Gastroesophageal sphincter (tissue), 4 donors: Measurements from ENCODE around the gene ABAT. TPM values are rescaled to one million over a fixed set of nuclear protein-coding genes. Genes with fewer than 3 reads are reported as not detected.

ENCODE experiments used
- ATAC-seq: fragments of 150-250 bp; one replicate; pipeline ENCODE4 v1.9.1; 2016; ENCODE audit warnings: mild to moderate bottlenecking, moderate library complexity
- H3K27ac ChIP-seq, 4 donors: fragments of 200-600 bp; sonication (generic) in 3 of 4; 1 replicate in 3 of 4; 2 replicates in 1 of 4; pipeline ENCODE4 v1.5.1; 2016 to 2019
- H3K27me3 ChIP-seq: fragments of 200-600 bp; sonication (generic); one replicate; pipeline ENCODE4 v1.5.1; 2019
- H3K36me3 ChIP-seq, 2 donors: fragments of 200-600 bp; sonication (generic); one replicate each; pipeline ENCODE4 v1.5.1; 2019; ENCODE audit warnings: control low read depth in 1 of 2
- H3K4me1 ChIP-seq, 3 donors: fragments of 200-600 bp; sonication (generic); 1 replicate in 2 of 3; 2 replicates in 1 of 3; pipeline ENCODE4 v1.5.1; 2016 to 2019; ENCODE audit warnings: control low read depth in 2 of 3
- H3K4me3 ChIP-seq, 2 donors: fragments of 200-600 bp; sonication (generic); one replicate each; pipeline ENCODE4 v1.5.1; 2019; ENCODE audit warnings: mild to moderate bottlenecking in 1 of 2, moderate library complexity in 1 of 2
- H3K9me3 ChIP-seq, 3 donors: fragments of 200-600 bp; sonication (generic); one replicate each; pipeline ENCODE4 v1.5.1; 2017 to 2019; ENCODE audit warnings: control low read depth in 2 of 3
- CTCF ChIP-seq, 4 experiments: fragments of 200-600 bp in 2 of 4; fragments of 450-650 bp in 2 of 4; sonication (generic) in 1 of 4; IDR thresholded peaks; one replicate each; pipeline ENCODE4 v1.5.1; 2017 to 2019; ENCODE audit warnings: antibody characterized with exemption in 4 of 4, mild to moderate bottlenecking in 2 of 4, moderate library complexity in 2 of 4
- EP300 ChIP-seq: sonication (generic); formaldehyde crosslinking; IDR thresholded peaks from one replicate; pipeline ENCODE4 v1.6.1; 2017; ENCODE audit warnings: antibody characterized with exemption, mild to moderate bottlenecking
- POLR2A ChIP-seq, 2 donors: fragments of 450-650 bp; IDR thresholded peaks; one replicate each; pipeline ENCODE4 v1.6.1; 2017; ENCODE audit warnings: antibody characterized with exemption in 2 of 2, mild to moderate bottlenecking in 2 of 2, moderate library complexity in 1 of 2
- POLR2AphosphoS5 ChIP-seq: sonication (generic); formaldehyde crosslinking; IDR thresholded peaks from one replicate; pipeline ENCODE4 v1.6.1; 2017; ENCODE audit warnings: antibody characterized with exemption
- WGBS, 2 donors: methylation state at CpG; one replicate each; pipeline ENCODE4 v1.1.5; 2018; ENCODE audit warnings: low coverage in 1 of 2; 5-methylcytosine and 5-hydroxymethylcytosine counted together
- total RNA-seq, 4 donors: library from RNA; depleted of rRNA; stranded (reverse); fragments of >200 nt; gene quantifications; one replicate each; pipeline ENCODE4 v1.1.0, GENCODE V29; 2016

ABAT gene
- total RNA-seq, 4 donors from 2014 or later = 5.3 to 15.6 (median 10.3) TPM

- Histone ChIP-seq H3K4me1 (peaks cover 0 to 45% (median 29%) of the 10 kb centered on the region in 3 donors), H3K4me3 (no peak overlapping the region), H3K27me3 (no peaks in the 10 kb centered on the region), H3K36me3 (peaks cover 0 to 18% of the 10 kb centered on the region in 2 donors), H3K9me3 (no peaks in the 10 kb centered on the region), H3K27ac (no peak overlapping the region)
- WGBS, 2 donors = 87 to 92% methylated on average over 5 to 8 of the region's 8 CpGs
- ATAC-seq = no peak
- TF ChIP-seq CTCF (IDR thresholded peaks at IDR 0.05) = no peak
- TF ChIP-seq POLR2A (IDR thresholded peaks at IDR 0.05) = no peak
- no peak for TF ChIP-seq EP300
- no peak for TF ChIP-seq POLR2AphosphoS5
These were observed 120.7 kb downstream of the ABAT start for GRCh38 chr16:8795091-8795490.

GRCh38 chr16:8795818-8796217 lies 121.4 kb downstream of the ABAT start:
- no peaks in the 10 kb centered on the region for H3K9me3 ChIP-seq
- peaks cover 0 to 51% (median 29%) of the 10 kb centered on the region in 3 donors for H3K4me1 ChIP-seq
- H3K27ac ChIP-seq = no peak overlapping the region
- WGBS, 2 donors = 94 to 100% methylated on average over 8 to 10 of the region's 10 CpGs
- ATAC-seq = no peak
- TF ChIP-seq EP300 (no peak), CTCF (IDR thresholded peaks at IDR 0.05) (no peak), POLR2A (IDR thresholded peaks at IDR 0.05) (no peak), POLR2AphosphoS5 (no peak)
- H3K36me3 ChIP-seq = peaks cover 0 to 22% of the 10 kb centered on the region in 2 donors
- no peaks in the 10 kb centered on the region for H3K27me3 ChIP-seq
- H3K4me3 ChIP-seq = no peak overlapping the region

DNA sequence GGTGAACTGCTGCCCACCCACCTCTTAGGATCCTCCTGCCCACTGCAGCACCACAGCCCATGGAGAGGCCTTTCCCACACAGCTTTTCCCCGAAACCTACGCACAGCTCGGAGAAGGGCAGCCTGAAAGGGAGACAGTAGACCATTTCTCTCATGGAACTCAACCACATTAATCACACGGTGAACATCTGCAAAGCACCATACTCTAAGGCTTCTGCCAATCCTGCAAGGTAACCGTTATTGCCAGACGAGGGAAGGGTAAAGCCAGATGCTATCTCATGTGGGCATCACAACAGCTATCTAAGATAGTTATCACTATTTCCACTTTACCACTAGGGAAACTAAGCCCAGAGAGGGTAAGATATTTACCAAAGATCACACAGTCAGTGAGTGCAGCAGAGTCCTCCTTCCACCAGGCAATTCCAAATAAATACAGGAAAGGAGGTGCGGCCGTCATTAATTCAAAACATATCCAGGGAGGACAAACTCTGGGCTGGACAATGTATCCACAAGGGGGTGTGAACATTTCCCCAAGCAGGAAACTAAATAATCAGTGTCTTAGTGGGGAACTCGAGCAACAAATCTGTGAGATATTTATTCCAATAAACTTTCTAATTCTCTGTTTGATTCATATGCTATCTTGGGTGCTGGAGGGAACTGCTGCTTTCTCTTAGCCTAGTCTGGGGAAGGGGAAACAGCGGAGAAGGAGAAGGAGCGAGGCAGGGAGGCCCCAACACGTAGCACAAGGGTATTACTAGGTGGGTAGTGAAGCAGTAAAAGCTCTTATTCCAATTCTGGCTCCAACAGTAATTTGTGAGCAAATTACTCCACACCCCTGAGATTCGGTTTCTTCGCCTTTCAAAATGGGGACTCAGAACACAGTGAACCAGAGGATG lies 122.3 kb downstream of the ABAT start:
- H3K27me3 ChIP-seq = no peaks in the 10 kb centered on the region
- no peaks in the 10 kb centered on the region for H3K9me3 ChIP-seq
- H3K4me3 ChIP-seq = peak overlapping the region; percentile 75 to 89
- H3K27ac ChIP-seq = peak overlapping the region; percentile 47 to 86 (median 81)
- peaks cover 0 to 57% (median 29%) of the 10 kb centered on the region in 3 donors for H3K4me1 ChIP-seq
- WGBS, 2 donors = 13 to 40% methylated on average over 8 to 14 of the region's 14 CpGs
- ATAC-seq = peak; percentile 0
- H3K36me3 ChIP-seq = peaks cover 0 to 31% of the 10 kb centered on the region in 2 donors
- TF ChIP-seq POLR2A (IDR thresholded peaks at IDR 0.05) (no peak), POLR2AphosphoS5 (no peak), CTCF (IDR thresholded peaks at IDR 0.05) (no peak), EP300 (no peak)

DNA sequence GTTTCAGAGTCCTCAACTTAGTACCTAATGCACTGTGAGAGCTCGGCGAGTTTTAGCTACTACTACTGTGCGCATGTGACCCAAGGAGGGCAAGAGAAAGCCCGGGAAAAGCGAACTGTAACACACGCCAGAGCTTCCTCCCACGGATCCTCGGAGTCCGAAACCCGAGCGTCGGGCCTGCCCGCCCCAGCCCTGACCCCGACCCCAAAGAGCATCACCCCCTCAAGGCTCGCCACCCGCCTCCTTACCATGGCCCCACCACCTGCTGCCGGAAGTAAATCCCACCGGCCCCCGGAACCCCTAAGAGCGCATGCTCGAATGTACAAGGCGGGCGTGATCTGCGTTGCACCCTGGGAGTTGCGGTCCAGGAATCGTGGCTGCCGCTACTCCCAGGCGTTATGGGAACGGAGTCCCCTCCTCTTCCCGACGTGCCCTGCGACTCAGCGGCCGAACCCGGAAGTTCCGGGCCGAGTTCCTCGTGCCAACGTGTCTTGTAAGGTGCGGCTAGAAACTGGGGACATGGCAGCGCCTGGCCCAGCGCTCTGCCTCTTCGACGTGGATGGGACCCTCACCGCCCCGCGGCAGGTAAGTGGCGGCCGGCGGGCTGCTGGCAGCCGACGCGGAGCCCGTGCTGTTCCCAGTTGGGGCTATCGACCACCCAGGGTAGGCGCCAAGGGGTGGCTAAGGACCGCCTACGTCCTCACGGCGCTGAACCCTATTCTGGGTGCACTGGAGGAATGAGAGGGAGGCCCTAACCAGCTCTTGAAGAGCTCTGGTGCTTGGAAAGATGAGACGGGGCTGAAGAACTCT lies 123.2 kb downstream of the ABAT start, which contains the start of the genes PMM2 and TMEM186:
Gene PMM2 (plus strand): TSS at position 476 of the 810 bp plus-strand sequence. CDS start 44 bp downstream, at position 520.
Gene TMEM186 (minus strand): TSS at position 276 of the 810 bp plus-strand sequence. CDS start 25 bp downstream, at position 251.
- Histone ChIP-seq H3K9me3 (no peaks in the 10 kb centered on the region), H3K4me1 (peaks cover 0 to 57% (median 29%) of the 10 kb centered on the region in 3 donors), H3K36me3 (peaks cover 0 to 39% of the 10 kb centered on the region in 2 donors), H3K27me3 (no peaks in the 10 kb centered on the region), H3K4me3 (peak within 1 kb of the TSS; percentile 75 to 89), H3K27ac (peak within 1 kb of the TSS; percentile 47 to 86 (median 81))
- peak; percentile 98 for ATAC-seq
- TF ChIP-seq POLR2AphosphoS5 (peak; percentile 90), EP300 (no peak), CTCF (IDR thresholded peaks at IDR 0.05) (peak in 1 of 4 experiments; percentile 26), POLR2A (IDR thresholded peaks at IDR 0.05) (peak; percentile 37 to 40)
- WGBS, 2 donors = 0% methylated on average over 2 to 12 of the region's 61 CpGs
